Camera-type eye (tissue), 1 donor: ENCODE results near the gene TMEM214. TPM values are rescaled to one million over a fixed set of nuclear protein-coding genes. Genes with fewer than 3 reads are reported as not detected.

ENCODE experiments used
- total RNA-seq: library from RNA; depleted of rRNA; stranded (reverse); fragments of >200 nt; gene quantifications from one replicate; pipeline ENCODE4 v1.2.3, GENCODE V29; 2014

The TMEM214 gene, protein sequence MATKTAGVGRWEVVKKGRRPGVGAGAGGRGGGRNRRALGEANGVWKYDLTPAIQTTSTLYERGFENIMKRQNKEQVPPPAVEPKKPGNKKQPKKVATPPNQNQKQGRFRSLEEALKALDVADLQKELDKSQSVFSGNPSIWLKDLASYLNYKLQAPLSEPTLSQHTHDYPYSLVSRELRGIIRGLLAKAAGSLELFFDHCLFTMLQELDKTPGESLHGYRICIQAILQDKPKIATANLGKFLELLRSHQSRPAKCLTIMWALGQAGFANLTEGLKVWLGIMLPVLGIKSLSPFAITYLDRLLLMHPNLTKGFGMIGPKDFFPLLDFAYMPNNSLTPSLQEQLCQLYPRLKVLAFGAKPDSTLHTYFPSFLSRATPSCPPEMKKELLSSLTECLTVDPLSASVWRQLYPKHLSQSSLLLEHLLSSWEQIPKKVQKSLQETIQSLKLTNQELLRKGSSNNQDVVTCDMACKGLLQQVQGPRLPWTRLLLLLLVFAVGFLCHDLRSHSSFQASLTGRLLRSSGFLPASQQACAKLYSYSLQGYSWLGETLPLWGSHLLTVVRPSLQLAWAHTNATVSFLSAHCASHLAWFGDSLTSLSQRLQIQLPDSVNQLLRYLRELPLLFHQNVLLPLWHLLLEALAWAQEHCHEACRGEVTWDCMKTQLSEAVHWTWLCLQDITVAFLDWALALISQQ
- total RNA-seq = 61.0 TPM

GRCh38 chr2:27032495-27033252 lies at the start of gene TMEM214:
Gene TMEM214, plus strand, starts transcription at chr2:27032965. Its CDS starts 51 bp downstream, at chr2:27033016.

GRCh38 chr2:27050996-27051901 lies 18.5 kb downstream of the TMEM214 start, which contains the start of gene AGBL5:
Gene AGBL5, plus strand, starts transcription at chr2:27051668. Its CDS starts 1,291 bp downstream, at chr2:27052959.

GRCh38 chr2:27071277-27071989 lies 38.7 kb downstream of the TMEM214 start, which contains the start of gene OST4:
Gene OST4, minus strand, starts transcription at chr2:27071654.

DNA sequence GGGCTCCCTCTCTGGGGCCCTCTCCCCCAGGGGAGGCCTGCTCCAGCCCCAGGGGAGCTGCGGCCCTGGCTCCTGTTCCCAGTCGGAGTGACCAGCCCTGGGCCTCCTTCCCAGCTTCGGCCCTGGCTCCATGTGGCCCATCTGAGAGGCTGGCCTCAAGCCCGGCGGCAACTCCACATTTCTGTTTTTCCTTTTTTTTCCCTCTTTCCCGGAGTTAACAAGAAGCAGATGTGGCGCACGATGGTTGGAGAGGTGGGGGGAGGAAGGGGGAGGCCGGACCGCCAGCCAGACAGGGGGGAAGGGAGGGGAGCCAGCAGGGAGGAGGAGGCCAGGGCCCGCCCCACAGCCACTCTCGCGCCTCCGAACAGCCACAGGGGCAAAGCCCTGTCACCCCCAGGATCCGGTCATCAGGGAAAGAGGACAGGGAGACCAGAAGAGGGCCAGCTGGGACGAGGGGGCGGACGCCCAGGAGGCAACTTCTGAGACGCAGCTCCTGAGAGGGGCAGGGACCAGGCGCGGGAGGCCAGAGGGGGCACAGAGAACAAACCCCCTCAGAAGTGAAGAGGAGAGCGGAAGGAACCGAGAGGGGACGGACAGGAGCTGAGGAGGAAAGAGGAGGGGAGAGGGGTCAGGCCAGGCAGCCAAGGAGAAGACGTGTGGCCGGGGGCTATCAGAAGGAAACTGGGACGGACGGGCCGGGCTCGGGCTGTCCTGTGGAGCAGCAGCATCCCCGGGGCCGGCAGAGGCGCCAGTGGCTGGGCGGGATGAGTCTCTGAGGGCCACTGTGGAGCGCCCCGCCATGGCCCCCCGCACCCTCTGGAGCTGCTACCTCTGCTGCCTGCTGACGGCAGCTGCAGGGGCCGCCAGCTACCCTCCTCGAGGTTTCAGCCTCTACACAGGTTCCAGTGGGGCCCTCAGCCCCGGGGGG lies 45.8 kb downstream of the TMEM214 start, which contains the start of gene EMILIN1:
EMILIN1 (plus strand) TSS at position 349 of the 928 bp plus-strand sequence; CDS start at position 800, 451 bp downstream.

GRCh38 chr2:27086724-27087593 lies 54.2 kb downstream of the TMEM214 start, which contains the start of gene KHK:
Gene KHK, plus strand, starts transcription at chr2:27086772. Its CDS starts 488 bp downstream, at chr2:27087260.

Other genes starting within 250 kb of the TMEM214 start
- gene CENPA, start 246.9 kb upstream of the TMEM214 start, total RNA-seq = 2.4 TPM
- gene DPYSL5, start 184.8 kb upstream of the TMEM214 start, total RNA-seq = 40.3 TPM
- gene MAPRE3, start 62.3 kb upstream of the TMEM214 start, total RNA-seq = 21.6 TPM
- 19.0 TPM for gene AGBL5, start 18.7 kb downstream of the TMEM214 start, total RNA-seq
- gene OST4, start 38.7 kb downstream of the TMEM214 start, total RNA-seq = 272 TPM
- gene EMILIN1, start 45.6 kb downstream of the TMEM214 start, total RNA-seq = 72.2 TPM
- 2.5 TPM for gene KHK, start 53.8 kb downstream of the TMEM214 start, total RNA-seq
- gene CGREF1, start 86.2 kb downstream of the TMEM214 start, total RNA-seq = 12.1 TPM
- gene ABHD1, start 90.8 kb downstream of the TMEM214 start, total RNA-seq = 0.49 TPM
- gene PREB, start 101.7 kb downstream of the TMEM214 start, total RNA-seq = 41.9 TPM
- gene PRR30, start 106.4 kb downstream of the TMEM214 start, total RNA-seq = not detected
- 0.11 TPM for gene TCF23, start 116.0 kb downstream of the TMEM214 start, total RNA-seq
- 102 TPM for gene ATRAID, start 179.1 kb downstream of the TMEM214 start, total RNA-seq
- gene SLC5A6, start 179.3 kb downstream of the TMEM214 start, total RNA-seq = 40.4 TPM
- gene CAD, start 184.4 kb downstream of the TMEM214 start, total RNA-seq = 34.4 TPM
- gene SLC30A3, start 230.1 kb downstream of the TMEM214 start, total RNA-seq = 0.27 TPM
- gene DNAJC5G, start 242.5 kb downstream of the TMEM214 start, total RNA-seq = not detected
- 4.7 TPM for gene TRIM54, start 249.5 kb downstream of the TMEM214 start, total RNA-seq